ENCODE data around the gene CENPX.

CENPX gene

DNA sequence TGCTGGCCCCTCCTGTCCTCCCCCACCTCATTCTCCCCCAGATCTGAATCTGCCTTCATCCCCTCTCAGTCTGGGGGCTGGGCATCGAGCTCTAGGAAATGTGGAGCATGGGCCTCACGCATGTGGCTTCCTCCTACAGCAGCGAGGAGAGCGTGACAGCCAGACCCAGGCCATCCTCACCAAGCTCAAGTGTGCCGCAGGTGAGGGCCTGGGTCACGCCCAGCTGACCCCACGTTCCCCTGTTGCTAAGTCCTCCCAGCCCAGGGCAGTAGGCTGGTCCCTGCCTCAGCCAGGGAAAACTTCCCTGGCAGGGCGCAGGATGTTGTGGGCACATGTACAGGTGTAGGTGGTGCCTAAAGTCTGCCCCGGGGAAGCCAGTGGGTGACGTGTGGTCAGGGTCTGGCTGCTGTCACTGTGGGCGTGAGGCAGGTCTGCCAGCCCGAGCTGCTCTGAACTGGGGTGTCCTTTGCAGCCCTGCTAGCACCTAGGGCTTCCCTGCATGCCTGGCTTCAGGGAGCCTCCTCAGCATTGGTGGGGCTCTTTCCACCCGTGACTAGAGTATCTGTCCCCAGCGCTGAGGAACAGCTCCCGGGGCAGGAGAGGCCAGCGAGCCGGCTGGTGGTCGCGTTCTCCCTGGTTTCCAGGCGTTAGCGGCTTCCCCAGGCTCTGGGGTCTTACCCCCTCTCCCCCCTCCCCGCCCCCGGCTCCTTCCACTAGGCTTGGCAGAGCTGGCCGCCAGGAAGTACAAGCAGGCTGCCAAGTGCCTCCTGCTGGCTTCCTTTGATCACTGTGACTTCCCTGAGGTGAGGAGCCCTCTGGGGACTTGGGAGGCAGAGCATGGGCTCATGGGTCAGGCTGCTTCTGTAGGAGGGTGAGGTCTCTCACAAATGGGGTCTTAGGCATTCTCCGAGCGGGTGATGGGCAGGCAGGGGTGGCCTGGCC is 32.6 kb upstream of the CENPX start:
- no peak for DNase-seq

DNA sequence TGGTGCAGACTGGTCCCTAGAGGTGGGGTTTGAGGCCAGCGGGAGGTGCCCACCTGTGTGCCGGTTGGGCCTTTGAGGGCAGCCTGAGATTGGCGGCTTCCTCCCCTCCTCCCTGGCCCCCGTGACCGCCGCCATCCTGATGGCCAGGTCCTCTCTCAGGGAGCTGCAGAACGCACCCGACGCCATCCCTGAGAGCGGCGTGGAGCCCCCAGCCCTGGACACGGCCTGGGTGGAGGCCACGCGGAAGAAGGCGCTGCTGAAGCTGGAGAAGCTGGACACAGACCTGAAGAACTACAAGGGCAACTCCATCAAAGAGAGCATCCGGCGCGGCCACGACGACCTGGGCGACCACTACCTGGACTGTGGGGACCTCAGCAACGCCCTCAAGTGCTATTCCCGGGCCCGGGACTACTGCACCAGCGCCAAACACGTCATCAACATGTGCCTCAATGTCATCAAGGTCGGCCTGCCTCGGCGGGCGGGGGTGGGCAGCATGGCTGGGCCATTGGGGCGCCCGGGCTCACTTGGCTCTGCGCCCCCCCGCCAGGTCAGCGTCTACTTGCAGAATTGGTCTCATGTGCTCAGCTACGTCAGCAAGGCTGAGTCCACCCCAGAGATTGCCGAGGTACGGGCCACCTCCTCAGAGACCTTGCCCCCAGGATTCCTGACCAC is 31.8 kb upstream of the CENPX start:
- no peak for DNase-seq

DNA sequence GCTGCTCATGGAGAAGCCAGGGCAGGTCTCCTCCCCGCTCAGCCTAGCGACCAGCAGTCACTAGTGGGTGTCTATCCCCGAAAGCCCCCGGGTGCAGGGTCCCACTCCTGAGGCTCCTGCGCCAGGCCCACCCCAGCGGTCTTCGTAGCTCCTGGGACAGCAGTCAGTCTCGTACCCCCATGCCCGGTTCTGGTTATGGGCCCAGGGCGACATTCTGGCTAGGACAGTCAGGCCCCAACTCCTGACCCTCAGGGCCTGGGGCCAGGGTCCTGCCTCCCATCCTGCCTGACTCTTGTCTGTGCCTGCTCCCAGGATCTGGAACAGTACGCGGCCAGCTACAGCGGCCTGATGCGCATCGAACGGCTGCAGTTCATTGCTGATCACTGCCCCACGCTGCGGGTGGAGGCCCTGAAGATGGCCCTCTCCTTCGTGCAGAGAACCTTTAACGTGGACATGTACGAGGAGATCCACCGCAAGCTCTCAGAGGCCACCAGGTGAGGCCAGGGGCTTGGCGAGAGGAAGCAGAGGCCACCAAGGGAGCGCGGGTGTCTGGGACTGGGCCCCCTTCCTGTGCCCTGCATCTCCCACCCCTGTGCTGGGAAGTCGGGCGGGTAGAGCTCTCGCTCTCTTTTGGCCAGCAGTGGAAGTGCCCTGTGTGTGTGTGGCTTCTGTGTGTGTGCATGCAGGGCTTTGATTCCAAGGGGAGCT is 31.0 kb upstream of the CENPX start:
- no peak for DNase-seq

GRCh38 chr17:82053130-82053529 is 30.5 kb upstream of the CENPX start:
- no peak for DNase-seq

- no peak for DNase-seq
These were observed 30.0 kb upstream of the CENPX start for GRCh38 chr17:82052638-82053059.

GRCh38 chr17:82051776-82052637 is 29.3 kb upstream of the CENPX start, which contains the start of the genes GPS1 and RFNG:
Gene GPS1 (plus strand): TSS chr17:82051898. CDS start chr17:82051932, 34 bp downstream.
Gene RFNG (minus strand): TSS chr17:82051811. CDS start chr17:82051766, 45 bp downstream.
- peak in 1 of 2 experiments; percentile 68 for DNase-seq

DNA sequence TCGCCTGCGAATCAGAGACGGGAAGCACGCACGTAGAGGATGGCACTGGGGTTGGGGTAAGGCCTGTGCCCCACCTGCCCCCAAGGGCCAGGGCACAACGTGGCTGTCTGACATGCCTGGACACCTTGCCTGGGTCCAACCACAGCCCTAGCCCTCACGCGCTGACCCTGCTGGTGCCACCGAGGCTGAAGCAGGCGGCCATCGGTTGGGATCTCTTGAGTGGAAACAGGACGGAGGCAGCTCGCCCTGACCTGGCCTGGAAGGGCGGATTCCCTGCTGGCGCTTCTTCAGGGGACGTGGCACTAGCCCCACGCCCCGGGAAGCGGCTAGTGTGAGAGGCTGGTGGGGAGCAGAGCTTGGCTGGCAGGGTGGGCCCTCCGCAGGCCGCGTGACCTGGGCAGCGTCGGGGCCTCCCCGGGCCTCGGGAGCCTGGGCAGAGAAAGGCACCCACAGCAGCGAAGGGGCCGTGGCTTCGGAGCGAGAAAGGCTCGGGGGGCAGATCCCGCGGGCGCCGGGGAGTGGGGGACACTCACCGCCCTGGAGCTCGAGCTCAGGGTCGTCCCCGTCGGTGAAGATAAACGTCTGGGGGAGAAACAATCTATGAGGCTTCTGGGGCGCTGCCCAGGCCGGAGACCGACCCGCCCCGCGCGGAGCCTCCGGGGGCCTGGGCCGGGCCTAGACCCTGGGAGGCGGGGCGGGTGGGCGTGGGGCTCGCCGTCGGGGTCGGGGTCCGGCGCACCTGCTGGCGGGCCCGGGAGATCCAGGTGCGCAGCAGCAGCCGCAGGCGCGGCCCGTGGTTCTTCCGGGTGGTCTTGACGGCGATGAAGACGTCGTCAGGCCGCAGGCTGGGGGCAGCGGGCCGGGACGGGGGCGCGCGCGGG is 28.3 kb upstream of the CENPX start:
- DNase-seq, result no peak

DNA sequence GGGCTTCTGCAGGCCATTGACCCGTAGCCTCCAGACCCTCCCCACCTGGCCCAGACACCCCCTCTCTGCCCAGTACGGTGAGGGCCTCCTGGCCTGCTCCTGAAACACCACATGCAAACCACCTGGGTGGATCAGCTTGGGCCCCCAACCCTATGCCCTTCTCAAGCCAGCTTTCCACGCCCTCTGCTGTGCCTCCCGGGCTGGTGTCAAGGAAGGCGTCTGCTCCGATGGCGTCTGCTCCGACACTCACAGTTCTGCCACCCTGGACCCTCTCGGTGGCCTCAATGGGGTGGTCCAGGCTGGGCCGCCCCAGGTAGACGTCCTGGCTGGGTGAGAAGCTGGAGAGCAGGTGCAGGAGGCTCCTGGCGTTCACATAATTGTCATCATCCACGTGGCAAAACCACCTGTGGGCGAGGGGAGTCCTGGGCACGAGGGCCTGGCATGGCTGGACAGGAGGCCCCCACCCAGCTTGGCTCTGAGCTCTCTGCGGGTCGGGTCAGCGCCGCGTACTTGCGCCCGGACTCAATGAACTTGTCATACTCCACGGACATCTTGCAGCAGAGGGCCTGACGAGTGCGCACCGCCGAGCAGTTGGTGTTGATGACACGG is 27.6 kb upstream of the CENPX start:
- DNase-seq, result no peak

- no peak for DNase-seq
These were observed 26.9 kb upstream of the CENPX start for GRCh38 chr17:82049521-82049971.

- DNase-seq, result no peak
These were observed 26.4 kb upstream of the CENPX start for GRCh38 chr17:82049106-82049505.

GRCh38 chr17:82048571-82048971 is 25.9 kb upstream of the CENPX start:
- no peak for DNase-seq

GRCh38 chr17:82047914-82048570 is 25.4 kb upstream of the CENPX start:
- no peak for DNase-seq

DNA sequence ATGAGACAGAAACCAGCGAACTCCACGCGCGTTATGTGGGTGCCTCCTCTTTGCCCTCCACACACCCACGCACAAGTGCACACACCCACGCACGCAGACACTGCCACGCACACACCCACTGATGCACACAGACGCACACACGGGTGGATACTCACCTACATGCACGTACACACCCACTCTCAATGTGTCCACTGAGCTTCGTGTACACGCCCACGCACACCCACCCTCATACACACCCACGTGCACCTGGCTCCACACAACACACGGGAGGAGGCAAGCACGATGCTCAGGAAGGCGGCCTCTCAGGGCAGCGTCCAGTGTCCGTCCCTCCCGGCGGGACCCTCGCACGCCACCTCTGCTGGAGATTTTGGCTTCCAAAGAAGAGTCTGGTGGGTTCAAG is 24.7 kb upstream of the CENPX start:
- DNase-seq, result no peak

GRCh38 chr17:82046903-82047302 is 24.2 kb upstream of the CENPX start:
- no peak for DNase-seq

DNA sequence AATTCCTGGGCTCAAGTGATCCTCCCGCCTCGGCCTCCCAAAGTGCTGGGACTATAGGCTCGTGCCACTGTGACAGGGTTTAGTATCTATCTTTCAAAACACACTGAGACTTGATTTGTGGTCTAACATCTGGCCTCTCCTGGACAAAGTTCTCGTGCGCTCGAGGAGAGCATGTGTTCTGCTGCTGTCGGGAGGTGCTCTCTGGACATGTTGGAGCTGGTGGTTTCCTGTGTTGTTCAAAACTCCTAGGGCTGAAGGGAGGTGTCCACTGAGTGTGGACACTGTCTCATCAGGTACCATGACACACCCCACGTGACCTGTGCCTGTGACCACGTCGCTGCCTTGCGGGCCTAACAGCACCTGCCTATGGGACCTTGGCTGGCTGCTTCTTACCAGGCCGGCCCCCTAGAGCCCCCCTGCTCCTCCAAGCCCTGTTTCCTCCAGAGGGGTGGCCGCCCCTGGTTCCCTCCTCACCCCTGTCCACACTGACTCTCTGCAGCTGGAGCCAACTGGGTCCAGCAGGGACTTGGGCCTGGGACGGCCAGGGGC is 23.3 kb upstream of the CENPX start:
- no peak for DNase-seq

- no peak for DNase-seq
These were observed 20.8 kb upstream of the CENPX start for GRCh38 chr17:82043507-82043906.

DNA sequence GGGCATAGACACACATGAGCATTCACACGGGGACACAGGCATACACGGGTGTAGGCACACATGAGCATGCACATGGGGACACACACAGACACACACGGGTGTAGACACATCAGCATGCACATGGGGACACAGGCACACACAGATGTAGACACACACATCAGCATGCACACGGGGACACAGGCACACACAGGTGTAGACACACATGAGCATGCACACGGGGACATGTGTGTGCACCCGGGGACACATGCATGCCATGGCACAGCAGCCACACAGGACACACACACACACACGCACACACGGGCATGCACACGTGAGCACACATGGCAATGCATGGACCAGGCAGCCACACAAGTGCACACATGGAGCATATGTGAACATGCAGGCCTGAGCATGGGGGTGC is 20.0 kb upstream of the CENPX start:
- no peak for DNase-seq

GRCh38 chr17:82041144-82041814 is 18.6 kb upstream of the CENPX start:
- no peak for DNase-seq

- no peak for DNase-seq
These were observed 17.1 kb upstream of the CENPX start for GRCh38 chr17:82039695-82040299.

Measured in NCI-H446 (cell line).